GM12878 (cell line): ENCODE results near the gene TMUB1. TPM values are rescaled to one million over a fixed set of nuclear protein-coding genes. Genes with fewer than 3 reads are reported as not detected.

Source experiments
- ATAC-seq: fragments of 200-7000 bp; cut with Tn5 transposase; 3 replicates; pipeline ENCODE4 v1.9.1; 2020; ENCODE audit warnings: mild to moderate bottlenecking, moderate library complexity
- BruUV-seq: library from RNA; stranded (reverse); fragments of 400-500 nt; replicated peaks from 2 replicates; lab custom pipeline; 2021; lab: Mats Ljungman, UMichigan
- CTCF ChIA-PET: fragments of 300-600 bp; sonication (Branson Sonifier 250); formaldehyde crosslinking; extraction: SDS; loops from one replicate; lab custom pipeline; 2021; ENCODE audit warnings: inconsistent platforms; lab: Yijun Ruan, JAX
- POLR2A ChIA-PET: fragments of 350-600 bp; formaldehyde crosslinking; extraction: SDS; loops from one replicate; lab custom pipeline; 2021; ENCODE audit warnings: inconsistent platforms; lab: Charles Lee
- RAD21 ChIA-PET: fragments of 300-600 bp; sonication (Branson Sonifier 250); formaldehyde crosslinking; loops from one replicate; lab custom pipeline; 2023; ENCODE audit warnings: antibody characterized with exemption; ENCODE audit not compliant: unreplicated experiment; lab: Charles Lee
- SMC1A ChIA-PET: fragments of 300-600 bp; sonication (Branson Sonifier 250); formaldehyde crosslinking; loops from one replicate; lab custom pipeline; 2023; ENCODE audit not compliant: unreplicated experiment, uncharacterized antibody; lab: Charles Lee
- DNase-seq: peaks from one replicate; pipeline ENCODE4 v3.0.0-alpha.2; 2011; ENCODE audit warnings: low read depth, low spot score
- FAIRE-seq: peaks from 3 replicates; lab custom pipeline; 2011; peaks lifted over from hg19 to GRCh38; lab: Jason Lieb, UNC
- H2AFZ ChIP-seq: 2 replicates; pipeline ENCODE4 v1.6.0; 2011; ENCODE audit warnings: low read depth, low read length, control low read depth; ENCODE audit not compliant: control insufficient read depth
- H3K27ac ChIP-seq: 2 replicates; pipeline ENCODE4 v1.5.1; 2011; ENCODE audit warnings: control low read depth; ENCODE audit not compliant: control insufficient read depth, insufficient read depth
- H3K27me3 ChIP-seq, 2 experiments: replicated peaks in 1 of 2; 2 replicates each; pipeline versions ENCODE4 v1.6.0 to v1.6.1; 2011; ENCODE audit warnings: low read length in 1 of 2; ENCODE audit not compliant: control insufficient read depth in 2 of 2, insufficient read depth in 2 of 2
- H3K36me3 ChIP-seq, 2 experiments: 2 replicates each; pipeline ENCODE4 v1.5.1; 2011; ENCODE audit warnings: low read length in 1 of 2; ENCODE audit not compliant: control insufficient read depth in 2 of 2, insufficient read depth in 2 of 2
- H3K4me1 ChIP-seq: 2 replicates; pipeline ENCODE4 v1.6.1; 2011; ENCODE audit warnings: mild to moderate bottlenecking, low read length, moderate library complexity, mixed read lengths; ENCODE audit not compliant: control insufficient read depth, insufficient read depth
- H3K4me2 ChIP-seq: 2 replicates; pipeline ENCODE4 v1.6.0; 2011; ENCODE audit warnings: control low read depth; ENCODE audit not compliant: control insufficient read depth, insufficient read depth
- H3K4me3 ChIP-seq: fragments of 200-600 bp; sonication (generic); 2 replicates; pipeline ENCODE4 v1.5.1; 2016
- H3K79me2 ChIP-seq: 2 replicates; pipeline ENCODE4 v1.6.0; 2011; ENCODE audit warnings: low read length; ENCODE audit not compliant: control insufficient read depth, insufficient read depth
- H3K9ac ChIP-seq: 2 replicates; pipeline ENCODE4 v1.8.0; 2011; ENCODE audit warnings: low read length, control low read depth, mixed read lengths; ENCODE audit not compliant: control insufficient read depth, insufficient read depth
- H3K9me3 ChIP-seq: replicated peaks from 3 replicates; pipeline ENCODE4 v1.5.1; 2011; ENCODE audit warnings: mild to moderate bottlenecking, low read length; ENCODE audit not compliant: control insufficient read depth, insufficient read depth
- H4K20me1 ChIP-seq: 2 replicates; pipeline ENCODE4 v1.6.0; 2011; ENCODE audit not compliant: control insufficient read depth, insufficient read depth
- CHD2 ChIP-seq: IDR thresholded peaks from 2 replicates; pipeline ENCODE4 v1.6.1; 2011; ENCODE audit warnings: low read depth, low read length, improper control_type of control experiment, borderline replicate concordance
- CREB1 ChIP-seq: IDR thresholded peaks from 2 replicates; pipeline ENCODE4 v1.6.1; 2012; ENCODE audit warnings: low read depth, mild to moderate bottlenecking, inconsistent platforms
- ESRRA ChIP-seq: IDR thresholded peaks from 2 replicates; pipeline ENCODE4 v1.6.1; 2012; ENCODE audit warnings: mild to moderate bottlenecking, low read length, improper control_type of control experiment
- HDGF ChIP-seq: fragments of 450-650 bp; IDR thresholded peaks from 2 replicates; pipeline ENCODE4 v1.6.1; 2016; ENCODE audit warnings: antibody characterized with exemption
- NFXL1 ChIP-seq: fragments of 450-650 bp; IDR thresholded peaks from 2 replicates; pipeline ENCODE4 v1.6.1; 2017; ENCODE audit warnings: antibody characterized with exemption, mild to moderate bottlenecking, borderline replicate concordance
- PAX8 ChIP-seq: fragments of 450-650 bp; IDR thresholded peaks from 2 replicates; pipeline ENCODE4 v1.6.1; 2017; ENCODE audit warnings: mild to moderate bottlenecking, moderate library complexity
- POLR2AphosphoS5 ChIP-seq: IDR thresholded peaks from 2 replicates; pipeline ENCODE4 v1.6.1; 2011; ENCODE audit warnings: mild to moderate bottlenecking, low read length, inconsistent platforms
- SMARCA5 ChIP-seq: fragments of 450-650 bp; IDR thresholded peaks from 2 replicates; pipeline ENCODE4 v1.6.1; 2017; ENCODE audit warnings: mild to moderate bottlenecking
- WGBS: methylation state at CpG from one replicate; pipeline ENCODE4 v1.1.6; 2016; ENCODE audit warnings: low lambda C conversion rate; ENCODE audit not compliant: insufficient replicate concordance, insufficient coverage; ENCODE audit errors: missing lambda C conversion rate; 5-methylcytosine and 5-hydroxymethylcytosine counted together
- in situ Hi-C: fragments of 300-500 bp; cut with MboI; formaldehyde crosslinking; loops from 9 replicates; pipeline ENCODE4 v1.14.3; 2018; ENCODE audit warnings: mixed read lengths
- intact Hi-C: fragments of 100-400 bp; cut with micrococcal nuclease; formaldehyde crosslinking; loops from one replicate; pipeline ENCODE4 v1.14.2; 2022; ENCODE audit not compliant: unreplicated experiment
- polyA plus RNA-seq, 11 experiments: library from polyadenylated mRNA; depleted of rRNA in 4 of 11; unstranded in 6 of 11; stranded (reverse) in 5 of 11; fragments of >200 nt; fragmentation: Nextera tagmentation in 4 of 11; fragmentation: Illumina TruSeq in 1 of 11; extraction: Ambion mirVana in 4 of 11; extraction: Trizol in 1 of 11; gene quantifications; 1 replicate in 1 of 11; 2 replicates in 10 of 11; pipeline versions ENCODE4 v1.2.1 to v1.2.3, GENCODE V29; 2011 to 2016; ENCODE audit warnings: inconsistent platforms in 2 of 11, missing spikeins in 2 of 11, low read depth in 1 of 11
- total RNA-seq, 4 experiments: library from RNA; depleted of rRNA in 3 of 4; stranded (reverse); fragments of >200 nt in 3 of 4; fragmentation: Illumina TruSeq in 1 of 4; extraction: Trizol in 1 of 4; gene quantifications; 2 replicates each; pipeline versions ENCODE4 v1.2.1 to v1.2.3, GENCODE V29; 2013 to 2021
- TF ChIP-seq, protein P1 (sequence below): fragments of 450-650 bp; formaldehyde crosslinking; IDR thresholded peaks from 2 replicates; pipeline ENCODE4 v1.5.0; 2022; ENCODE audit warnings: mild to moderate bottlenecking, missing genetic modification characterization
- TF ChIP-seq, protein P2 (sequence below): IDR thresholded peaks from 2 replicates; pipeline ENCODE4 v1.6.1; 2012; ENCODE audit warnings: low read depth, low read length, improper control_type of control experiment
- TF ChIP-seq, protein P3 (sequence below): IDR thresholded peaks from 2 replicates; pipeline ENCODE4 v1.6.1; 2012; ENCODE audit warnings: mild to moderate bottlenecking, low read depth, low read length
- TF ChIP-seq, protein P4 (sequence below): fragments of 450-650 bp; IDR thresholded peaks from 2 replicates; pipeline ENCODE4 v1.6.1; 2016; ENCODE audit warnings: mild to moderate bottlenecking, moderate library complexity, borderline replicate concordance

TMUB1 gene
- total and polyA plus RNA-seq, 10 of the 15 experiments (the other 5 are each of a cell fraction or from before 2014, with no cell fraction given): 0.27 to 79.5 (median 41.3) TPM; not detected in 1

DNA sequence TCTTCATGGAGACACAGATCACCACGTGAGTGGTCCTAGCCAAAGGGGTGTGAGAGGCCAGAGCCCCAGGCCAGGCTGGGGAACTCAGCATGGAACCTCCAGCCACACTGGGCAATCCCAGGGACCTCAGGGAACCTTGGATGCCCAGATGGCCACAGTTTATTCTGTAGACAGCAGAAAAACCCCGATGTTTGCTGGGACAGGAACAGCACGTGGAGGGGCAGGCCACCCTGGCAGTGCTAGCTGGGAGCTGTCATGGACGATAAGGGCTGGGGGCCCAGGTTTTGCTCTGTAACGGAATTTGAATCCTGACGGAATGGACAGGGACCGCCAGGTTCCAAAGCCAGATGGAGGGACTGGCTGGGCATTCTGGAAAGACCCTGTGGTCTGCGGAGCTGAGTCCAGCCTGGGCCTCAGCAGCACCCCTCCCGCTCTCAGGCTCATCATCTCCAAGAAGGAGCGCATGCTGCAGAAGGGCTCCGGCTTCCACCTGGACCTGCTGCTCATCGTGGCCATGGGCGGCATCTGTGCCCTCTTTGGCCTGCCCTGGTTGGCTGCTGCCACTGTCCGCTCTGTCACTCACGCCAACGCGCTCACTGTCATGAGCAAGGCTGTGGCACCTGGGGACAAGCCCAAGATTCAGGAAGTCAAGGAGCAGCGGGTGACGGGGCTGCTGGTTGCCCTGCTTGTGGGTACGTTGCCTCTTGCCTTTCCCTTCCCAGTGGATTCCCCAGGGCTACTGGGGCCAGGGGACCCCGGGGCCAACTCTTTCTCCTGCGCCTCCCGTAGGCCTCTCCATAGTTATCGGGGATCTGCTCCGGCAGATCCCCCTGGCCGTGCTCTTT, 8.3 kb downstream of the TMUB1 start:
- DNase-seq (no peak), ATAC-seq (no peak), FAIRE-seq (no peak)
- no peaks in the 10 kb centered on the region for H3K9me3 ChIP-seq
- peaks cover 12% of the 10 kb centered on the region for H3K79me2 ChIP-seq
- in situ Hi-C loops: no loop called here
- no peak overlapping the region for H2AFZ ChIP-seq
- H4K20me1 ChIP-seq: no peaks in the 10 kb centered on the region; the same call in 1 of the 2 replicates
- no peak overlapping the region for H3K4me3 ChIP-seq
- H3K4me1 ChIP-seq: peaks cover 8% of the 10 kb centered on the region
- no TSS peak for BruUV-seq
- ChIA-PET RAD21 (no interaction called here), CTCF (no interaction called here), SMC1A (no interaction called here), POLR2A (no interaction called here)
- no peaks in the 10 kb centered on the region for H3K27me3 ChIP-seq
- 90% methylated on average over 24 of the region's 26 CpGs for WGBS
- intact Hi-C loops: no loop called here
- H3K36me3 ChIP-seq: peaks cover under 1 to 32% of the 10 kb centered on the region in 2 experiments; a peak in 3 of 4 replicates
- no peak overlapping the region for H3K27ac ChIP-seq
- H3K4me2 ChIP-seq: no peak overlapping the region
- H3K9ac ChIP-seq: no peak overlapping the region
- TF ChIP-seq, protein P1, sequence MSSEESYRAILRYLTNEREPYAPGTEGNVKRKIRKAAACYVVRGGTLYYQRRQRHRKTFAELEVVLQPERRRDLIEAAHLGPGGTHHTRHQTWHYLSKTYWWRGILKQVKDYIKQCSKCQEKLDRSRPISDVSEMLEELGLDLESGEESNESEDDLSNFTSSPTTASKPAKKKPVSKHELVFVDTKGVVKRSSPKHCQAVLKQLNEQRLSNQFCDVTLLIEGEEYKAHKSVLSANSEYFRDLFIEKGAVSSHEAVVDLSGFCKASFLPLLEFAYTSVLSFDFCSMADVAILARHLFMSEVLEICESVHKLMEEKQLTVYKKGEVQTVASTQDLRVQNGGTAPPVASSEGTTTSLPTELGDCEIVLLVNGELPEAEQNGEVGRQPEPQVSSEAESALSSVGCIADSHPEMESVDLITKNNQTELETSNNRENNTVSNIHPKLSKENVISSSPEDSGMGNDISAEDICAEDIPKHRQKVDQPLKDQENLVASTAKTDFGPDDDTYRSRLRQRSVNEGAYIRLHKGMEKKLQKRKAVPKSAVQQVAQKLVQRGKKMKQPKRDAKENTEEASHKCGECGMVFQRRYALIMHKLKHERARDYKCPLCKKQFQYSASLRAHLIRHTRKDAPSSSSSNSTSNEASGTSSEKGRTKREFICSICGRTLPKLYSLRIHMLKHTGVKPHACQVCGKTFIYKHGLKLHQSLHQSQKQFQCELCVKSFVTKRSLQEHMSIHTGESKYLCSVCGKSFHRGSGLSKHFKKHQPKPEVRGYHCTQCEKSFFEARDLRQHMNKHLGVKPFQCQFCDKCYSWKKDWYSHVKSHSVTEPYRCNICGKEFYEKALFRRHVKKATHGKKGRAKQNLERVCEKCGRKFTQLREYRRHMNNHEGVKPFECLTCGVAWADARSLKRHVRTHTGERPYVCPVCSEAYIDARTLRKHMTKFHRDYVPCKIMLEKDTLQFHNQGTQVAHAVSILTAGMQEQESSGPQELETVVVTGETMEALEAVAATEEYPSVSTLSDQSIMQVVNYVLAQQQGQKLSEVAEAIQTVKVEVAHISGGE: no peak
- TF ChIP-seq ESRRA (no peak), CHD2 (no peak), CREB1 (no peak), NFXL1 (no peak), POLR2AphosphoS5 (no peak), SMARCA5 (no peak), HDGF (no peak), PAX8 (no peak)
- TF ChIP-seq, protein P2, sequence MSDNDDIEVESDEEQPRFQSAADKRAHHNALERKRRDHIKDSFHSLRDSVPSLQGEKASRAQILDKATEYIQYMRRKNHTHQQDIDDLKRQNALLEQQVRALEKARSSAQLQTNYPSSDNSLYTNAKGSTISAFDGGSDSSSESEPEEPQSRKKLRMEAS: no peak
- TF ChIP-seq, protein P3, sequence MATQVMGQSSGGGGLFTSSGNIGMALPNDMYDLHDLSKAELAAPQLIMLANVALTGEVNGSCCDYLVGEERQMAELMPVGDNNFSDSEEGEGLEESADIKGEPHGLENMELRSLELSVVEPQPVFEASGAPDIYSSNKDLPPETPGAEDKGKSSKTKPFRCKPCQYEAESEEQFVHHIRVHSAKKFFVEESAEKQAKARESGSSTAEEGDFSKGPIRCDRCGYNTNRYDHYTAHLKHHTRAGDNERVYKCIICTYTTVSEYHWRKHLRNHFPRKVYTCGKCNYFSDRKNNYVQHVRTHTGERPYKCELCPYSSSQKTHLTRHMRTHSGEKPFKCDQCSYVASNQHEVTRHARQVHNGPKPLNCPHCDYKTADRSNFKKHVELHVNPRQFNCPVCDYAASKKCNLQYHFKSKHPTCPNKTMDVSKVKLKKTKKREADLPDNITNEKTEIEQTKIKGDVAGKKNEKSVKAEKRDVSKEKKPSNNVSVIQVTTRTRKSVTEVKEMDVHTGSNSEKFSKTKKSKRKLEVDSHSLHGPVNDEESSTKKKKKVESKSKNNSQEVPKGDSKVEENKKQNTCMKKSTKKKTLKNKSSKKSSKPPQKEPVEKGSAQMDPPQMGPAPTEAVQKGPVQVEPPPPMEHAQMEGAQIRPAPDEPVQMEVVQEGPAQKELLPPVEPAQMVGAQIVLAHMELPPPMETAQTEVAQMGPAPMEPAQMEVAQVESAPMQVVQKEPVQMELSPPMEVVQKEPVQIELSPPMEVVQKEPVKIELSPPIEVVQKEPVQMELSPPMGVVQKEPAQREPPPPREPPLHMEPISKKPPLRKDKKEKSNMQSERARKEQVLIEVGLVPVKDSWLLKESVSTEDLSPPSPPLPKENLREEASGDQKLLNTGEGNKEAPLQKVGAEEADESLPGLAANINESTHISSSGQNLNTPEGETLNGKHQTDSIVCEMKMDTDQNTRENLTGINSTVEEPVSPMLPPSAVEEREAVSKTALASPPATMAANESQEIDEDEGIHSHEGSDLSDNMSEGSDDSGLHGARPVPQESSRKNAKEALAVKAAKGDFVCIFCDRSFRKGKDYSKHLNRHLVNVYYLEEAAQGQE: no peak
- TF ChIP-seq, protein P4, sequence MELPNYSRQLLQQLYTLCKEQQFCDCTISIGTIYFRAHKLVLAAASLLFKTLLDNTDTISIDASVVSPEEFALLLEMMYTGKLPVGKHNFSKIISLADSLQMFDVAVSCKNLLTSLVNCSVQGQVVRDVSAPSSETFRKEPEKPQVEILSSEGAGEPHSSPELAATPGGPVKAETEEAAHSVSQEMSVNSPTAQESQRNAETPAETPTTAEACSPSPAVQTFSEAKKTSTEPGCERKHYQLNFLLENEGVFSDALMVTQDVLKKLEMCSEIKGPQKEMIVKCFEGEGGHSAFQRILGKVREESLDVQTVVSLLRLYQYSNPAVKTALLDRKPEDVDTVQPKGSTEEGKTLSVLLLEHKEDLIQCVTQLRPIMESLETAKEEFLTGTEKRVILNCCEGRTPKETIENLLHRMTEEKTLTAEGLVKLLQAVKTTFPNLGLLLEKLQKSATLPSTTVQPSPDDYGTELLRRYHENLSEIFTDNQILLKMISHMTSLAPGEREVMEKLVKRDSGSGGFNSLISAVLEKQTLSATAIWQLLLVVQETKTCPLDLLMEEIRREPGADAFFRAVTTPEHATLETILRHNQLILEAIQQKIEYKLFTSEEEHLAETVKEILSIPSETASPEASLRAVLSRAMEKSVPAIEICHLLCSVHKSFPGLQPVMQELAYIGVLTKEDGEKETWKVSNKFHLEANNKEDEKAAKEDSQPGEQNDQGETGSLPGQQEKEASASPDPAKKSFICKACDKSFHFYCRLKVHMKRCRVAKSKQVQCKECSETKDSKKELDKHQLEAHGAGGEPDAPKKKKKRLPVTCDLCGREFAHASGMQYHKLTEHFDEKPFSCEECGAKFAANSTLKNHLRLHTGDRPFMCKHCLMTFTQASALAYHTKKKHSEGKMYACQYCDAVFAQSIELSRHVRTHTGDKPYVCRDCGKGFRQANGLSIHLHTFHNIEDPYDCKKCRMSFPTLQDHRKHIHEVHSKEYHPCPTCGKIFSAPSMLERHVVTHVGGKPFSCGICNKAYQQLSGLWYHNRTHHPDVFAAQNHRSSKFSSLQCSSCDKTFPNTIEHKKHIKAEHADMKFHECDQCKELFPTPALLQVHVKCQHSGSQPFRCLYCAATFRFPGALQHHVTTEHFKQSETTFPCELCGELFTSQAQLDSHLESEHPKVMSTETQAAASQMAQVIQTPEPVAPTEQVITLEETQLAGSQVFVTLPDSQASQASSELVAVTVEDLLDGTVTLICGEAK: no peak
